ENCODE data around the gene ADAMTS14.

ADAMTS14 gene

GRCh38 chr10:70690589-70690988 lies 18.3 kb downstream of the ADAMTS14 start:
- TF ChIP-seq CTCF (IDR thresholded peaks at IDR 0.05; ENCODE audit: low read depth, low read length): no peak
- no peak overlapping the region for H3K4me3 ChIP-seq (ENCODE audit: low read depth, low read length)

GRCh38 chr10:70691611-70692010 lies 19.3 kb downstream of the ADAMTS14 start:
- Histone ChIP-seq H3K9me3 (ENCODE audit: severe bottlenecking) (no peaks in the 10 kb centered on the region), H3K36me3 (no peaks in the 10 kb centered on the region), H3K27me3 (ENCODE audit: insufficient read depth, low read depth, severe bottlenecking) (no peaks in the 10 kb centered on the region), H3K27ac (no peak overlapping the region), H3K4me3 (ENCODE audit: low read depth, low read length) (no peak overlapping the region)
- TF ChIP-seq CTCF (IDR thresholded peaks at IDR 0.05; ENCODE audit: low read depth, low read length): no peak
- no peak for DNase-seq

More at GRCh38 chr10:70690589-70690988, 18.3 kb downstream of the ADAMTS14 start:
- H3K9me3 ChIP-seq (ENCODE audit: severe bottlenecking): no peaks in the 10 kb centered on the region
- H3K27me3 ChIP-seq (ENCODE audit: insufficient read depth, low read depth, severe bottlenecking): no peaks in the 10 kb centered on the region
- no peak overlapping the region for H3K27ac ChIP-seq
- DNase-seq: no peak
- no peaks in the 10 kb centered on the region for H3K36me3 ChIP-seq

- Histone ChIP-seq H3K27me3 (ENCODE audit: insufficient read depth, low read depth, severe bottlenecking) (no peaks in the 10 kb centered on the region), H3K9me3 (ENCODE audit: severe bottlenecking) (no peaks in the 10 kb centered on the region), H3K36me3 (no peaks in the 10 kb centered on the region), H3K27ac (no peak overlapping the region), H3K4me3 (ENCODE audit: low read depth, low read length) (no peak overlapping the region)
- TF ChIP-seq CTCF (IDR thresholded peaks at IDR 0.05; ENCODE audit: low read depth, low read length): no peak
- no peak for DNase-seq
Observed at GRCh38 chr10:70692043-70692603, 19.8 kb downstream of the ADAMTS14 start.

- Histone ChIP-seq H3K9me3 (ENCODE audit: severe bottlenecking) (no peaks in the 10 kb centered on the region), H3K27me3 (ENCODE audit: insufficient read depth, low read depth, severe bottlenecking) (no peaks in the 10 kb centered on the region), H3K36me3 (no peaks in the 10 kb centered on the region), H3K4me3 (ENCODE audit: low read depth, low read length) (no peak overlapping the region), H3K27ac (no peak overlapping the region)
- no peak for DNase-seq
- no peak for TF ChIP-seq CTCF (IDR thresholded peaks at IDR 0.05; ENCODE audit: low read depth, low read length)
Observed at GRCh38 chr10:70693619-70694335, 21.5 kb downstream of the ADAMTS14 start.

GRCh38 chr10:70694418-70695141 lies 22.3 kb downstream of the ADAMTS14 start:
- no peaks in the 10 kb centered on the region for H3K36me3 ChIP-seq
- DNase-seq: no peak
- H3K4me3 ChIP-seq (ENCODE audit: low read depth, low read length): no peak overlapping the region
- no peaks in the 10 kb centered on the region for H3K27me3 ChIP-seq (ENCODE audit: insufficient read depth, low read depth, severe bottlenecking)
- H3K9me3 ChIP-seq (ENCODE audit: severe bottlenecking): no peaks in the 10 kb centered on the region
- TF ChIP-seq CTCF (IDR thresholded peaks at IDR 0.05; ENCODE audit: low read depth, low read length): no peak
- H3K27ac ChIP-seq: no peak overlapping the region

Data from WERI-Rb-1 (cell line).